ENCODE measurements around the gene MDFI. TPM values are rescaled to one million over a fixed set of nuclear protein-coding genes. Genes with fewer than 3 reads are reported as not detected.

MDFI gene
- total and polyA plus RNA-seq, 2 experiments from 2014 or later = 2.8 to 51.4 TPM

- TF ChIP-seq ZNF462 (CRISPR knock-in tag; IDR thresholded peaks at IDR 0.05) (no peak), ZNF114 (CRISPR knock-in tag; IDR thresholded peaks at IDR 0.05) (no peak), POLR2AphosphoS5 (IDR thresholded peaks at IDR 0.05; ENCODE audit: low read depth) (no peak), NANOG (IDR thresholded peaks at IDR 0.05; ENCODE audit: borderline replicate concordance) (no peak), ZNF331 (CRISPR knock-in tag; IDR thresholded peaks at IDR 0.05; ENCODE audit: low read depth) (no peak), ETS1 (IDR thresholded peaks at IDR 0.05) (no peak), EZH2 (IDR thresholded peaks at IDR 0.05; ENCODE audit: low read depth, unreplicated experiment) (no peak), CREB1 (CRISPR knock-in tag; IDR thresholded peaks at IDR 0.05; ENCODE audit: low read depth) (no peak)
Observed at GRCh38 chr6:41702771-41703494, 64.7 kb downstream of the MDFI start (continued).

Small RNA genes within 50 kb of the gene (microRNA-seq; reads per million reads assigned to microRNA genes)
- gene MIR4641 = not detected

Small RNA genes within 50 kb of the gene (small RNA-seq; reads per million reads assigned to genes)
- not detected for gene MIR4641 (ENCODE audit: low replicate concordance)

Other genes with a start within 250 kb of the MDFI start
- 9.7 and 13.5 TPM in 2 replicates for gene FOXP4, start 92.1 kb upstream of the MDFI start, total RNA-seq (2014; rRNA removed; shearing (Covaris generic))
- 5.1 and 6.3 TPM in 2 replicates for gene FOXP4, start 92.1 kb upstream of the MDFI start, polyA plus RNA-seq (2016; fragmentation: Nextera tagmentation; extraction: Ambion mirVana)
- gene TFEB, start 97.1 kb downstream of the MDFI start, total RNA-seq (2014; rRNA removed; shearing (Covaris generic)) = 1.7 and 4.3 TPM in 2 replicates
- 1.1 and 1.3 TPM in 2 replicates for gene TFEB, start 97.1 kb downstream of the MDFI start, polyA plus RNA-seq (2016; fragmentation: Nextera tagmentation; extraction: Ambion mirVana)
- gene PGC, start 108.9 kb downstream of the MDFI start, total RNA-seq (2014; rRNA removed; shearing (Covaris generic)) = not detected in 2 replicates
- gene PGC, start 108.9 kb downstream of the MDFI start, polyA plus RNA-seq (2016; fragmentation: Nextera tagmentation; extraction: Ambion mirVana) = not detected in 2 replicates
- gene FRS3, start 141.4 kb downstream of the MDFI start, total RNA-seq (2014; rRNA removed; shearing (Covaris generic)) = 3.3 and 4.9 TPM in 2 replicates
- 1.3 and 2.0 TPM in 2 replicates for gene FRS3, start 141.4 kb downstream of the MDFI start, polyA plus RNA-seq (2016; fragmentation: Nextera tagmentation; extraction: Ambion mirVana)
- 0.66 and 0.89 TPM in 2 replicates for gene PRICKLE4, start 142.3 kb downstream of the MDFI start, total RNA-seq (2014; rRNA removed; shearing (Covaris generic))
- 0.42 and 0.48 TPM in 2 replicates for gene PRICKLE4, start 142.3 kb downstream of the MDFI start, polyA plus RNA-seq (2016; fragmentation: Nextera tagmentation; extraction: Ambion mirVana)
- gene TOMM6, start 149.2 kb downstream of the MDFI start, total RNA-seq (2014; rRNA removed; shearing (Covaris generic)) = 180 and 195 TPM in 2 replicates
- gene TOMM6, start 149.2 kb downstream of the MDFI start, polyA plus RNA-seq (2016; fragmentation: Nextera tagmentation; extraction: Ambion mirVana) = 357 and 372 TPM in 2 replicates